ENCODE results near the gene TAF15. TPM values are rescaled to one million over a fixed set of nuclear protein-coding genes. Genes with fewer than 3 reads are reported as not detected.

Gene TAF15
- total and polyA plus RNA-seq, 2 of the 13 experiments (the other 11 are each of a cell fraction or from before 2014, with no cell fraction given) = 25.2 to 26.5 TPM

GRCh38 chr17:35894206-35894605 is 84.9 kb downstream of the TAF15 start:
- H3K79me2 ChIP-seq (ENCODE audit: insufficient read depth, low read length) = no peaks in the 10 kb centered on the region
- H4K20me1 ChIP-seq (ENCODE audit: insufficient read depth, low read length) = no peaks in the 10 kb centered on the region
- WGBS (ENCODE audit: low lambda C conversion rate) = 46% methylated on average over 7 of the region's 7 CpGs
- no peak for TF ChIP-seq ZNF546 (CRISPR knock-in tag; conservative IDR thresholded peaks at IDR 0.05)
- TF ChIP-seq ZNF224 (CRISPR knock-in tag; IDR thresholded peaks at IDR 0.05) = no peak
- no peak for TF ChIP-seq ZNF841 (CRISPR knock-in tag; IDR thresholded peaks at IDR 0.05; ENCODE audit: borderline replicate concordance)
- no peak for TF ChIP-seq MAF1 (CRISPR knock-in tag; IDR thresholded peaks at IDR 0.05; ENCODE audit: borderline replicate concordance)
- TF ChIP-seq ETS1 (CRISPR knock-in tag; IDR thresholded peaks at IDR 0.05) = no peak
- no peak for TF ChIP-seq ZNF276 (CRISPR knock-in tag; IDR thresholded peaks at IDR 0.05; ENCODE audit: low read depth)
- no peak for TF ChIP-seq SATB2 (CRISPR knock-in tag; IDR thresholded peaks at IDR 0.05)
- TF ChIP-seq CCDC6 (CRISPR knock-in tag; IDR thresholded peaks at IDR 0.05) = no peak
- TF ChIP-seq ZNF17 (CRISPR knock-in tag; IDR thresholded peaks at IDR 0.05) = no peak
- no peak for TF ChIP-seq JARID2 (CRISPR knock-in tag; IDR thresholded peaks at IDR 0.05; ENCODE audit: insufficient replicate concordance)
- TF ChIP-seq ZXDC (CRISPR knock-in tag; IDR thresholded peaks at IDR 0.05) = no peak
- no TSS peak for BruUV-seq (replicated peaks)
- no peaks in the 10 kb centered on the region for H3K4me1 ChIP-seq (ENCODE audit: insufficient read depth, low read length)
- POLR2A ChIA-PET = no interaction called here
- H3K4me3 ChIP-seq (replicated peaks in 1 of 3; ENCODE audit: insufficient read depth in 1 of 3, low read depth in 2 of 3, low read length in 3 of 3) = no peak overlapping the region
- H3K27me3 ChIP-seq (ENCODE audit: control insufficient read depth in 1 of 2, insufficient read depth in 2 of 2, low read length in 2 of 2) = peaks cover 1 to 3% of the 10 kb centered on the region in 2 experiments; a peak in 1 of 5 replicates
- intact Hi-C loops (cut with micrococcal nuclease; ENCODE audit: unreplicated experiment) = no loop called here
- H2AFZ ChIP-seq (ENCODE audit: low read length) = no peak overlapping the region
- CTCF ChIA-PET (ENCODE audit: low intra/inter-chr PET ratio, low total read pairs) = no interaction called here
- no peak for ATAC-seq
- no peaks in the 10 kb centered on the region for H3K36me3 ChIP-seq (replicated peaks in 1 of 2; ENCODE audit: control insufficient read depth in 1 of 2, insufficient read depth in 2 of 2, low read length in 2 of 2)
- no peak for FAIRE-seq
- no peak overlapping the region for H3K27ac ChIP-seq (ENCODE audit: extremely low read length, insufficient read depth, low read length)
- no peak overlapping the region for H3K4me2 ChIP-seq (ENCODE audit: low read depth, low read length)
- DNase-seq (ENCODE audit: low spot score) = no peak
- H3K9me3 ChIP-seq (ENCODE audit: low read length) = no peaks in the 10 kb centered on the region
- H3K9ac ChIP-seq (ENCODE audit: insufficient read depth, low read depth, low read length) = no peak overlapping the region
- in situ Hi-C loops (cut with HindIII; ENCODE audit: extremely low pct_ligation_motif_present, low pct_unique_long_range_greater_than_20kb) = no loop called here

Data from HepG2 (cell line).